Urinary bladder (tissue), 4 donors: ENCODE data around the gene STAMBP. TPM values are rescaled to one million over a fixed set of nuclear protein-coding genes. Genes with fewer than 3 reads are reported as not detected.

Experiments
- DNase-seq: peaks from one replicate; pipeline ENCODE4 v3.0.0-alpha.2; 2015; ENCODE audit errors: extremely low spot score
- H3K27ac ChIP-seq: one replicate; pipeline ENCODE4 v1.5.1; 2013; ENCODE audit warnings: low read depth, mild to moderate bottlenecking, moderate library complexity
- H3K36me3 ChIP-seq: one replicate; pipeline ENCODE4 v1.6.1; 2013; ENCODE audit warnings: mild to moderate bottlenecking, moderate library complexity; ENCODE audit not compliant: insufficient read depth
- H3K4me1 ChIP-seq: one replicate; pipeline ENCODE4 v1.6.1; 2013; ENCODE audit warnings: mild to moderate bottlenecking, moderate library complexity; ENCODE audit not compliant: insufficient read depth
- H3K4me3 ChIP-seq: one replicate; pipeline ENCODE4 v1.5.1; 2013; ENCODE audit warnings: low read depth, low read length
- WGBS: extraction: QIAGEN DNeasy Blood & Tissue Kit; methylation state at CpG from one replicate; pipeline ENCODE4 v1.1.7; 2013; 5-methylcytosine and 5-hydroxymethylcytosine counted together
- polyA plus RNA-seq: library from polyadenylated mRNA; stranded (reverse); fragments of 200-250 nt; gene quantifications from one replicate; pipeline ENCODE4 v1.2.3, GENCODE V29; 2013
- total RNA-seq: library from RNA; depleted of rRNA; stranded (reverse); fragments of >200 nt; gene quantifications from one replicate; pipeline ENCODE4 v1.2.3, GENCODE V29; 2014
- donor health status: healthy with polysubstance abuse.
- donor health status: healthy.

STAMBP gene
- total and polyA plus RNA-seq, 2 donors = 30.4 to 35.2 TPM

GRCh38 chr2:73825408-73825807, 3.4 kb upstream of the STAMBP start:
- Histone ChIP-seq H3K36me3 (no peaks in the 10 kb centered on the region), H3K4me1 (peaks cover 2% of the 10 kb centered on the region), H3K4me3 (no peak overlapping the region), H3K27ac (no peak overlapping the region)
- no peak for DNase-seq
- WGBS = 60% methylated on average over 4 of the region's 4 CpGs

- Histone ChIP-seq H3K36me3 (no peaks in the 10 kb centered on the region), H3K27ac (no peak overlapping the region), H3K4me1 (peaks cover 2% of the 10 kb centered on the region), H3K4me3 (no peak overlapping the region)
- no peak for DNase-seq
- 19% methylated on average over 2 of the region's 2 CpGs for WGBS
These were observed 1.7 kb upstream of the STAMBP start for GRCh38 chr2:73827018-73827417.

GRCh38 chr2:73827660-73828388, 937 bp upstream of the STAMBP start:
- Histone ChIP-seq H3K36me3 (no peaks in the 10 kb centered on the region), H3K27ac (no peak overlapping the region), H3K4me3 (no peak overlapping the region), H3K4me1 (peaks cover 2% of the 10 kb centered on the region)
- WGBS = 70% methylated on average over 9 of the region's 9 CpGs
- DNase-seq = no peak

- peaks cover 2% of the 10 kb centered on the region for H3K4me1 ChIP-seq
- DNase-seq = no peak
- peak overlapping the region; percentile 78 for H3K4me3 ChIP-seq
- H3K36me3 ChIP-seq = no peaks in the 10 kb centered on the region
- peak overlapping the region; percentile 6 for H3K27ac ChIP-seq
- 57% methylated on average over 4 of the region's 4 CpGs for WGBS
These were observed 358 bp upstream of the STAMBP start for GRCh38 chr2:73828389-73828817.

- DNase-seq = no peak
- H3K27ac ChIP-seq = no peak overlapping the region
- H3K4me1 ChIP-seq = peaks cover 2% of the 10 kb centered on the region
- 84% methylated on average over 11 of the region's 11 CpGs for WGBS
- no peak overlapping the region for H3K4me3 ChIP-seq
- no peaks in the 10 kb centered on the region for H3K36me3 ChIP-seq
These were observed 2.2 kb downstream of the STAMBP start for GRCh38 chr2:73830871-73831401.

GRCh38 chr2:73832930-73833329, 4.2 kb downstream of the STAMBP start:
- no peak for DNase-seq
- no peak overlapping the region for H3K4me3 ChIP-seq
- no peaks in the 10 kb centered on the region for H3K36me3 ChIP-seq
- H3K27ac ChIP-seq = no peak overlapping the region
- H3K4me1 ChIP-seq = peaks cover 2% of the 10 kb centered on the region

GRCh38 chr2:73836141-73836943, 7.6 kb downstream of the STAMBP start:
- Histone ChIP-seq H3K4me1 (no peaks in the 10 kb centered on the region), H3K27ac (no peak overlapping the region), H3K36me3 (peaks cover 1% of the 10 kb centered on the region), H3K4me3 (no peak overlapping the region)
- DNase-seq = no peak
- WGBS = 68% methylated on average over 17 of the region's 17 CpGs

GRCh38 chr2:73837847-73838585, 9.3 kb downstream of the STAMBP start:
- no peak overlapping the region for H3K4me3 ChIP-seq
- peaks cover 1% of the 10 kb centered on the region for H3K36me3 ChIP-seq
- peak overlapping the region; percentile 67 for H3K27ac ChIP-seq
- 64% methylated on average over 4 of the region's 4 CpGs for WGBS
- no peaks in the 10 kb centered on the region for H3K4me1 ChIP-seq
- no peak for DNase-seq

- DNase-seq = no peak
- no peak overlapping the region for H3K4me3 ChIP-seq
- peaks cover 1% of the 10 kb centered on the region for H3K36me3 ChIP-seq
- WGBS = 30% methylated on average over 2 of the region's 2 CpGs
- H3K4me1 ChIP-seq = no peaks in the 10 kb centered on the region
- peak overlapping the region; percentile 64 for H3K27ac ChIP-seq
These were observed 10.3 kb downstream of the STAMBP start for GRCh38 chr2:73838889-73839534.

- no peak for DNase-seq
- H3K4me1 ChIP-seq = no peaks in the 10 kb centered on the region
- H3K4me3 ChIP-seq = no peak overlapping the region
- peaks cover 1% of the 10 kb centered on the region for H3K36me3 ChIP-seq
- H3K27ac ChIP-seq = no peak overlapping the region
- 50% methylated on average over 3 of the region's 3 CpGs for WGBS
These were observed 11.1 kb downstream of the STAMBP start for GRCh38 chr2:73839653-73840411.

GRCh38 chr2:73841912-73842738, 13.4 kb downstream of the STAMBP start:
- H3K4me3 ChIP-seq = no peak overlapping the region
- WGBS = 67% methylated on average over 5 of the region's 5 CpGs
- H3K4me1 ChIP-seq = no peaks in the 10 kb centered on the region
- no peak for DNase-seq
- H3K27ac ChIP-seq = no peak overlapping the region
- peaks cover 4% of the 10 kb centered on the region for H3K36me3 ChIP-seq

- H3K4me1 ChIP-seq = no peaks in the 10 kb centered on the region
- H3K27ac ChIP-seq = no peak overlapping the region
- H3K4me3 ChIP-seq = no peak overlapping the region
- WGBS = 36% methylated on average over 1 of the region's 1 CpG
- no peak for DNase-seq
- H3K36me3 ChIP-seq = peaks cover 4% of the 10 kb centered on the region
These were observed 13.9 kb downstream of the STAMBP start for GRCh38 chr2:73842739-73843019.
